HEK293 (cell line): ENCODE results near the gene WDR4.

Source experiments
- ATF2 ChIP-seq: fragments of 450-650 bp; formaldehyde crosslinking; IDR thresholded peaks from 2 replicates; pipeline ENCODE4 v1.5.1; 2016; ENCODE audit warnings: missing biosample characterization, missing genetic modification characterization, low read depth
- SP2 ChIP-seq: fragments of 450-650 bp; formaldehyde crosslinking; IDR thresholded peaks from 2 replicates; pipeline ENCODE4 v1.5.1; 2016; ENCODE audit warnings: missing biosample characterization, missing genetic modification characterization
- YY1 ChIP-seq: fragments of 450-650 bp; formaldehyde crosslinking; IDR thresholded peaks from 2 replicates; pipeline ENCODE4 v1.5.1; 2018; ENCODE audit warnings: missing biosample characterization, missing genetic modification characterization
- ZBTB20 ChIP-seq: fragments of 450-650 bp; formaldehyde crosslinking; IDR thresholded peaks from 2 replicates; pipeline ENCODE4 v1.5.1; 2016; ENCODE audit warnings: missing biosample characterization, missing genetic modification characterization
- ZNF157 ChIP-seq: fragments of 450-650 bp; formaldehyde crosslinking; IDR thresholded peaks from 2 replicates; pipeline ENCODE4 v1.5.1; 2016; ENCODE audit warnings: missing biosample characterization, missing genetic modification characterization
- ZNF2 ChIP-seq: fragments of 450-650 bp; formaldehyde crosslinking; IDR thresholded peaks from 2 replicates; pipeline ENCODE4 v1.5.1; 2016; ENCODE audit warnings: missing biosample characterization, missing genetic modification characterization
- ZNF292 ChIP-seq: fragments of 450-650 bp; formaldehyde crosslinking; IDR thresholded peaks from 2 replicates; pipeline ENCODE4 v1.5.1; 2016; ENCODE audit warnings: low read depth, missing biosample characterization, missing genetic modification characterization, borderline replicate concordance
- ZNF302 ChIP-seq: fragments of 450-650 bp; formaldehyde crosslinking; IDR thresholded peaks from 2 replicates; pipeline ENCODE4 v1.5.1; 2016; ENCODE audit warnings: missing biosample characterization, missing genetic modification characterization, low read depth
- ZNF513 ChIP-seq: fragments of 450-650 bp; IDR thresholded peaks from 2 replicates; pipeline ENCODE4 v1.5.1; 2018; ENCODE audit warnings: missing biosample characterization, missing genetic modification characterization
- ZNF707 ChIP-seq: fragments of 450-650 bp; formaldehyde crosslinking; IDR thresholded peaks from 2 replicates; pipeline ENCODE4 v1.5.1; 2016; ENCODE audit warnings: missing biosample characterization, missing genetic modification characterization

DNA sequence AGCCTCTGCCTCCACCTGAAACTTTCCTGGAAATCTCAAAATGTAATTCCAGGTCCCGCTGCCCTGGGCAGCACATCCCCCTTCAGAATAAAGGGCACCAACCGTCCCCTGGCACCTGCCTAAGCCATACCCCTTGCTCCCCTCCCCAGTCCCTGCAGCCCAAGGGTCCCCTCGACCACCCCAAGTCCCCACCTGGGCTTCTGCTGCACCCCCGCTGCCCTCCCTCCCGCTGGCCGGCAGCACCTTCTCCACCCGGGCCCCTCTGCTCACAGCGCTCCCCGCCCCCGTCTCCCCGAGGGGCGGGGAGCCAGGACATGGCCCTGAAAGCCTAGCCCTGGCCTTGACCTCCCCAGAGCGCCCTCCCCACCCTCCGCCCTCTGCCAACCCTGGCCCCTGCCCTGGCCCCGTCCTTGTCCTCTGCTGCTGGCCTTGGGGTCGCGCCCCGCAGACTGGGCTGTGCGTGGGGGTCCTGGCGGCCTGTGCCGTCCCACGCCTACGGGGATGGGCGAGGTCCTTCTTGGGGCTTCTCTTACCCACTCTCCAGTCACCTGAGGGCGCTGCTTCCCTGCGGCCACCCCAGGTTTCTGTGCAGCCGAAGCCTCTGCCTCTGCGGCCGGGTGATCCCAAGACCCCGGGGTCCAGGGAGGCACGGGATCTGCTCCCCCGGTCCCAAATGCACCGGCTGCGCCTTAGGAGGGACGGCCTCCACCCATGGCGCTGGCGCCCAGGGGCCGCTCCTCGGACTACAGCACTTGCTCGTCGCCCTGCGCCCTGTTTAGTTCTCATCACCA, 41.7 kb downstream of the WDR4 start:
- TF ChIP-seq ZNF513 (tag by site-specific recombination), result no peak
- no peak for TF ChIP-seq YY1 (tag by site-specific recombination)
- TF ChIP-seq SP2, result no peak
- TF ChIP-seq ZBTB20 (tag by site-specific recombination), result no peak
- no peak for TF ChIP-seq ZNF292
- no peak for TF ChIP-seq ZNF302 (tag by site-specific recombination)
- no peak for TF ChIP-seq ZNF2
- no peak for TF ChIP-seq ZNF707 (tag by site-specific recombination)
- TF ChIP-seq ATF2, result no peak
- no peak for TF ChIP-seq ZNF157 (tag by site-specific recombination)
